ENCODE measurements around the gene GRID2. TPM values are rescaled to one million over a fixed set of nuclear protein-coding genes. Genes with fewer than 3 reads are reported as not detected.

GRID2 gene
- total RNA-seq, 1 experiment from 2014 or later, result 2.2 TPM

DNA sequence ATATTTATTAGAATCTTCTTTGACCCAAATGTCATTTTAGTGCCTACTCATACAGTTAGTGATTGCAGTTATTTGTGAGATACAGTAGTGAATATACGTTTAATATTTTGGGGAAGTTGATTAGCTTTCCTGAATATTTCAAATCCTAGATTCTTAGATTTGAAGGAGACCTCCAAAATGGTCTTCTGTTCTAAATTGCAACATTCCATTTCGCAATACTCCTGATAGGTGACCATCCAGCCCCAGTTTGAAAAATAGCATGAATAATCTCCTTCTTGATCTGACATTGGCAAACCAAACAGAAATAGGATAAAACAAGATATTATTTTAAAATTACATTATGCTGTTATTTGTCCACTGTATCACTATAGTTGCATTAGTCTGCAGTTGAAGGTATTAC, 505.6 kb downstream of the GRID2 start:
- no peak for DNase-seq
- intact Hi-C loops (cut with micrococcal nuclease), result no loop called here
- TF ChIP-seq EZH2phosphoT487 (IDR thresholded peaks at IDR 0.05; ENCODE audit: borderline replicate concordance, low read length) (no peak), EZH2 (IDR thresholded peaks at IDR 0.05; ENCODE audit: low read length, unreplicated experiment) (no peak)
- TF ChIP-seq, protein P1, sequence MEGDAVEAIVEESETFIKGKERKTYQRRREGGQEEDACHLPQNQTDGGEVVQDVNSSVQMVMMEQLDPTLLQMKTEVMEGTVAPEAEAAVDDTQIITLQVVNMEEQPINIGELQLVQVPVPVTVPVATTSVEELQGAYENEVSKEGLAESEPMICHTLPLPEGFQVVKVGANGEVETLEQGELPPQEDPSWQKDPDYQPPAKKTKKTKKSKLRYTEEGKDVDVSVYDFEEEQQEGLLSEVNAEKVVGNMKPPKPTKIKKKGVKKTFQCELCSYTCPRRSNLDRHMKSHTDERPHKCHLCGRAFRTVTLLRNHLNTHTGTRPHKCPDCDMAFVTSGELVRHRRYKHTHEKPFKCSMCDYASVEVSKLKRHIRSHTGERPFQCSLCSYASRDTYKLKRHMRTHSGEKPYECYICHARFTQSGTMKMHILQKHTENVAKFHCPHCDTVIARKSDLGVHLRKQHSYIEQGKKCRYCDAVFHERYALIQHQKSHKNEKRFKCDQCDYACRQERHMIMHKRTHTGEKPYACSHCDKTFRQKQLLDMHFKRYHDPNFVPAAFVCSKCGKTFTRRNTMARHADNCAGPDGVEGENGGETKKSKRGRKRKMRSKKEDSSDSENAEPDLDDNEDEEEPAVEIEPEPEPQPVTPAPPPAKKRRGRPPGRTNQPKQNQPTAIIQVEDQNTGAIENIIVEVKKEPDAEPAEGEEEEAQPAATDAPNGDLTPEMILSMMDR (conservative IDR thresholded peaks at IDR 0.05; ENCODE audit: low read depth, low read length), result no peak

DNA sequence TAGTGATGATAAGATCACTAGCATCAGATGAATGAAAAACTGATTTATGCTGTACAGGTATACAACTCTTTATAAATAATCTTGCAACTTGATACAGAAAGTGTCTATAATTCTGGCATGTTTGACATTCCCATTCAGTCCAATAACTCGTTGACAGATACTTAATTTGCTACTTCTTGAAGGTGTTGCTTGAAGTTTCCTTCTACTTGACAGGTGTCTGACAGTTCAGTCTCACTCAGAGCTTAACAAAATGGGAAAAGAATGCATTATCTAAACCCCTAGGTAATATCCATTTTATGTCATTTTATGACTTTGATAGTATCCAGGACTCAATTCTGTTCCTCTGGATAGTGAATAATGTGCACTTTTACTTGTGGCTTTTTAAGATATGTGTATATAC, 508.9 kb downstream of the GRID2 start:
- POLR2A ChIA-PET (ENCODE audit: unreplicated experiment), result no interaction called here
- Histone ChIP-seq H3K4me3 (ENCODE audit: low read length) (no peak overlapping the region), H3K4me1 (ENCODE audit: insufficient read depth, low read length) (no peaks in the 10 kb centered on the region), H3K9me3 (ENCODE audit: low read length) (no peaks in the 10 kb centered on the region), H3K9me2 (replicated peaks; ENCODE audit: low read length) (no peaks in the 10 kb centered on the region), H3K27me3 (ENCODE audit: low read length) (no peaks in the 10 kb centered on the region), H3K9ac (ENCODE audit: low read length) (no peak overlapping the region), H3F3A (ENCODE audit: low read length, unreplicated experiment) (no peaks in the 10 kb centered on the region), H3K4me2 (ENCODE audit: low read length) (no peak overlapping the region), H4K20me1 (ENCODE audit: low read length) (no peaks in the 10 kb centered on the region), H3K79me2 (ENCODE audit: low read length) (no peaks in the 10 kb centered on the region), H3K27ac (ENCODE audit: low read length) (no peak overlapping the region), H3K36me3 (ENCODE audit: low read depth, low read length) (no peaks in the 10 kb centered on the region), H2AFZ (ENCODE audit: low read length) (no peak overlapping the region)
- no peak for TF ChIP-seq EZH2 (IDR thresholded peaks at IDR 0.05; ENCODE audit: low read length, unreplicated experiment)
- TF ChIP-seq, protein P1 (conservative IDR thresholded peaks at IDR 0.05; ENCODE audit: low read depth, low read length), result no peak
- TF ChIP-seq EZH2phosphoT487 (IDR thresholded peaks at IDR 0.05; ENCODE audit: borderline replicate concordance, low read length), result no peak
- no peak for DNase-seq
- intact Hi-C loops (cut with micrococcal nuclease), result no loop called here
- no TSS peak for BruUV-seq (replicated peaks)
- ATAC-seq, result no peak
- CTCF ChIA-PET, result no interaction called here

More for the DNA sequence above, 505.6 kb downstream of the GRID2 start:
- no peaks in the 10 kb centered on the region for H3K4me1 ChIP-seq (ENCODE audit: insufficient read depth, low read length)
- no peaks in the 10 kb centered on the region for H3K9me2 ChIP-seq (replicated peaks; ENCODE audit: low read length)
- H2AFZ ChIP-seq (ENCODE audit: low read length), result no peak overlapping the region
- H3K9ac ChIP-seq (ENCODE audit: low read length), result no peak overlapping the region
- BruUV-seq (replicated peaks), result no TSS peak
- no peak overlapping the region for H3K4me2 ChIP-seq (ENCODE audit: low read length)
- no peaks in the 10 kb centered on the region for H4K20me1 ChIP-seq (ENCODE audit: low read length)
- ChIA-PET CTCF (no interaction called here), POLR2A (ENCODE audit: unreplicated experiment) (no interaction called here)
- H3F3A ChIP-seq (ENCODE audit: low read length, unreplicated experiment), result no peaks in the 10 kb centered on the region
- H3K4me3 ChIP-seq (ENCODE audit: low read length), result no peak overlapping the region
- no peak overlapping the region for H3K27ac ChIP-seq (ENCODE audit: low read length)
- no peak for ATAC-seq
- H3K36me3 ChIP-seq (ENCODE audit: low read depth, low read length), result no peaks in the 10 kb centered on the region
- H3K27me3 ChIP-seq (ENCODE audit: low read length), result no peaks in the 10 kb centered on the region
- no peaks in the 10 kb centered on the region for H3K79me2 ChIP-seq (ENCODE audit: low read length)
- H3K9me3 ChIP-seq (ENCODE audit: low read length), result no peaks in the 10 kb centered on the region

DNA sequence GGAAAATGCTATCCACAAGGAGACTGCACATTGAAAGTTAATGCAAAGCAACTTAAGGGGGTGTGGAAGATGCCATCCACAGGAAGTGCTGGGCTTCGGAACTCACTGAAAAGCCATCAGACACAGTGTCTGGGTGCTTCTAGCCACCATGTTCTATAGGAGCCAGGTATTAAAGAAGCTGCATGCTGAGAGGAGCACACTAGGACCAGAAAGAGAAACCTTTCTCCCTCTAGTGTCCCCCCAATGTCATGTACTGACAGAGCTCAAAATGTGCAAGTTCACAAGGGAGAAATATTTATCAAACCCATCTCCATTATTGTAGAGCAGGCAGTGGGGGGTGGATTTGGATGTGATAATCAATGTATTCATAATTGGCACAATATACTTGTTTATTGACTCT, 510.9 kb downstream of the GRID2 start:
- H3K27ac ChIP-seq (ENCODE audit: low read length), result no peak overlapping the region
- H4K20me1 ChIP-seq (ENCODE audit: low read length), result no peaks in the 10 kb centered on the region
- H3K4me3 ChIP-seq (ENCODE audit: low read length), result no peak overlapping the region
- BruUV-seq (replicated peaks), result no TSS peak
- TF ChIP-seq, protein P1 (conservative IDR thresholded peaks at IDR 0.05; ENCODE audit: low read depth, low read length), result no peak
- TF ChIP-seq EZH2 (IDR thresholded peaks at IDR 0.05; ENCODE audit: low read length, unreplicated experiment) (no peak), EZH2phosphoT487 (IDR thresholded peaks at IDR 0.05; ENCODE audit: borderline replicate concordance, low read length) (no peak)
- ChIA-PET POLR2A (ENCODE audit: unreplicated experiment) (no interaction called here), CTCF (no interaction called here)
- DNase-seq (no peak), ATAC-seq (no peak)
- no peaks in the 10 kb centered on the region for H3K4me1 ChIP-seq (ENCODE audit: insufficient read depth, low read length)
- intact Hi-C loops (cut with micrococcal nuclease), result no loop called here
- H3K9me2 ChIP-seq (replicated peaks; ENCODE audit: low read length), result no peaks in the 10 kb centered on the region
- H3K36me3 ChIP-seq (ENCODE audit: low read depth, low read length), result no peaks in the 10 kb centered on the region
- no peak overlapping the region for H3K9ac ChIP-seq (ENCODE audit: low read length)
- no peaks in the 10 kb centered on the region for H3K79me2 ChIP-seq (ENCODE audit: low read length)
- H3K9me3 ChIP-seq (ENCODE audit: low read length), result no peaks in the 10 kb centered on the region
- H3F3A ChIP-seq (ENCODE audit: low read length, unreplicated experiment), result no peaks in the 10 kb centered on the region
- H3K4me2 ChIP-seq (ENCODE audit: low read length), result no peak overlapping the region
- no peaks in the 10 kb centered on the region for H3K27me3 ChIP-seq (ENCODE audit: low read length)
- no peak overlapping the region for H2AFZ ChIP-seq (ENCODE audit: low read length)
